ENCODE results near the gene SMCR8. TPM values are rescaled to one million over a fixed set of nuclear protein-coding genes. Genes with fewer than 3 reads are reported as not detected.

SMCR8 gene
- total RNA-seq = 10.3 TPM

- H3K4me1 ChIP-seq = peaks cover 9 to 46% of the 10 kb centered on the region in 2 donors
- TF ChIP-seq CTCF (IDR thresholded peaks at IDR 0.05) = no peak
- H3K27ac ChIP-seq = peak within 1 kb of the TSS; percentile 81 to 92
- no peaks in the 10 kb centered on the region for H3K9me3 ChIP-seq
- no peaks in the 10 kb centered on the region for H3K27me3 ChIP-seq
- peaks cover 18 to 24% of the 10 kb centered on the region in 2 donors for H3K36me3 ChIP-seq
- peak within 1 kb of the TSS; percentile 79 to 83 for H3K4me3 ChIP-seq
- intact Hi-C loops (cut with DNase I) = loop anchor here (5.0 kb wide), 3 partner anchors 47 to 88 kb away; partner anchors contain the start of genes LLGL1 and SHMT1
- DNase-seq (ENCODE audit: low spot score in 2 of 2) = peak; percentile 96 to 99
These were observed at the start of gene SMCR8, which contains the start of gene TOP3A for GRCh38 chr17:18314731-18315561. Gene SMCR8 (plus strand): TSS chr17:18315293. CDS start chr17:18315790, 497 bp downstream. Gene TOP3A (minus strand): TSS chr17:18314994. CDS start chr17:18314778, 216 bp downstream.

- H3K27ac ChIP-seq = no peak overlapping the region
- H3K27me3 ChIP-seq = no peaks in the 10 kb centered on the region
- no peak overlapping the region for H3K4me3 ChIP-seq
- no peak for DNase-seq (ENCODE audit: low spot score in 2 of 2)
- intact Hi-C loops (cut with DNase I) = loop anchor here (5.0 kb wide), 1 partner anchor 45 kb away; the partner anchor contains the start of gene TOP3A
- no peaks in the 10 kb centered on the region for H3K9me3 ChIP-seq
- no peak for TF ChIP-seq CTCF (IDR thresholded peaks at IDR 0.05)
- peaks cover 29 to 37% of the 10 kb centered on the region in 2 donors for H3K36me3 ChIP-seq
- peaks cover 0 to 8% of the 10 kb centered on the region in 2 donors for H3K4me1 ChIP-seq
These were observed 47.7 kb upstream of the SMCR8 start for GRCh38 chr17:18267366-18267765.

- intact Hi-C loops (cut with DNase I) = loop anchor here (5.0 kb wide), 1 partner anchor 44 kb away; the partner anchor contains the start of gene TOP3A
- Histone ChIP-seq H3K4me1 (peaks cover 0 to under 1% of the 10 kb centered on the region in 2 donors), H3K27ac (no peak overlapping the region), H3K27me3 (no peaks in the 10 kb centered on the region), H3K36me3 (peaks cover 25 to 34% of the 10 kb centered on the region in 2 donors), H3K9me3 (no peaks in the 10 kb centered on the region), H3K4me3 (no peak overlapping the region)
- no peak for DNase-seq (ENCODE audit: low spot score in 2 of 2)
- no peak for TF ChIP-seq CTCF (IDR thresholded peaks at IDR 0.05)
These were observed 47.0 kb upstream of the SMCR8 start for GRCh38 chr17:18267927-18268711.

GRCh38 chr17:18270046-18270931 is 44.8 kb upstream of the SMCR8 start:
- no peaks in the 10 kb centered on the region for H3K4me1 ChIP-seq
- peaks cover 18 to 31% of the 10 kb centered on the region in 2 donors for H3K36me3 ChIP-seq
- intact Hi-C loops (cut with DNase I) = no loop called here

More at GRCh38 chr17:18270046-18270931, 44.8 kb upstream of the SMCR8 start:
- Histone ChIP-seq H3K4me3 (no peak overlapping the region), H3K27me3 (no peaks in the 10 kb centered on the region), H3K27ac (no peak overlapping the region), H3K9me3 (no peaks in the 10 kb centered on the region)
- no peak for DNase-seq (ENCODE audit: low spot score in 2 of 2)
- no peak for TF ChIP-seq CTCF (IDR thresholded peaks at IDR 0.05)
